ENCODE data around the gene COL23A1.

- no peak for TF ChIP-seq POLR2A (IDR thresholded peaks at IDR 0.05; ENCODE audit: control extremely low read depth in 1 of 2, low read depth in 2 of 2, low read length in 2 of 2)
- TF ChIP-seq, protein P1, sequence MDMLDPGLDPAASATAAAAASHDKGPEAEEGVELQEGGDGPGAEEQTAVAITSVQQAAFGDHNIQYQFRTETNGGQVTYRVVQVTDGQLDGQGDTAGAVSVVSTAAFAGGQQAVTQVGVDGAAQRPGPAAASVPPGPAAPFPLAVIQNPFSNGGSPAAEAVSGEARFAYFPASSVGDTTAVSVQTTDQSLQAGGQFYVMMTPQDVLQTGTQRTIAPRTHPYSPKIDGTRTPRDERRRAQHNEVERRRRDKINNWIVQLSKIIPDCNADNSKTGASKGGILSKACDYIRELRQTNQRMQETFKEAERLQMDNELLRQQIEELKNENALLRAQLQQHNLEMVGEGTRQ (IDR thresholded peaks at IDR 0.05; ENCODE audit: low read length), result no peak
- TF ChIP-seq, protein P2, sequence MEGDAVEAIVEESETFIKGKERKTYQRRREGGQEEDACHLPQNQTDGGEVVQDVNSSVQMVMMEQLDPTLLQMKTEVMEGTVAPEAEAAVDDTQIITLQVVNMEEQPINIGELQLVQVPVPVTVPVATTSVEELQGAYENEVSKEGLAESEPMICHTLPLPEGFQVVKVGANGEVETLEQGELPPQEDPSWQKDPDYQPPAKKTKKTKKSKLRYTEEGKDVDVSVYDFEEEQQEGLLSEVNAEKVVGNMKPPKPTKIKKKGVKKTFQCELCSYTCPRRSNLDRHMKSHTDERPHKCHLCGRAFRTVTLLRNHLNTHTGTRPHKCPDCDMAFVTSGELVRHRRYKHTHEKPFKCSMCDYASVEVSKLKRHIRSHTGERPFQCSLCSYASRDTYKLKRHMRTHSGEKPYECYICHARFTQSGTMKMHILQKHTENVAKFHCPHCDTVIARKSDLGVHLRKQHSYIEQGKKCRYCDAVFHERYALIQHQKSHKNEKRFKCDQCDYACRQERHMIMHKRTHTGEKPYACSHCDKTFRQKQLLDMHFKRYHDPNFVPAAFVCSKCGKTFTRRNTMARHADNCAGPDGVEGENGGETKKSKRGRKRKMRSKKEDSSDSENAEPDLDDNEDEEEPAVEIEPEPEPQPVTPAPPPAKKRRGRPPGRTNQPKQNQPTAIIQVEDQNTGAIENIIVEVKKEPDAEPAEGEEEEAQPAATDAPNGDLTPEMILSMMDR (IDR thresholded peaks at IDR 0.05; ENCODE audit: control extremely low read depth in 1 of 3, insufficient read depth in 1 of 3, low read depth in 1 of 3, low read length in 3 of 3), result no peak
These were observed 47.7 kb downstream of the COL23A1 start for GRCh38 chr5:178542455-178542854.

All from H1 (cell line).